Mucosa of descending colon (tissue), 3 donors: ENCODE data around the gene HIRIP3. TPM values are rescaled to one million over a fixed set of nuclear protein-coding genes. Genes with fewer than 3 reads are reported as not detected.

ENCODE experiments used
- ATAC-seq: fragments of 200-7000 bp; cut with Tn5 transposase; one replicate; pipeline ENCODE4 v1.9.1; 2020; ENCODE audit warnings: mild to moderate bottlenecking, moderate library complexity
- DNase-seq, 3 donors: peaks; one replicate each; pipeline ENCODE4 v3.0.0-alpha.2; 2020
- H3K36me3 ChIP-seq: fragments of 200-600 bp; one replicate; pipeline ENCODE4 v1.8.0; 2021; ENCODE audit warnings: low read depth, mild to moderate bottlenecking
- H3K4me1 ChIP-seq: fragments of 200-600 bp; one replicate; pipeline ENCODE4 v1.8.0; 2021; ENCODE audit warnings: low read depth, mild to moderate bottlenecking
- H3K4me3 ChIP-seq: fragments of 200-600 bp; one replicate; pipeline ENCODE4 v1.8.0; 2021; ENCODE audit warnings: mild to moderate bottlenecking
- H3K9me3 ChIP-seq: fragments of 200-600 bp; one replicate; pipeline ENCODE4 v1.8.0; 2021; ENCODE audit warnings: mild to moderate bottlenecking
- intact Hi-C, 2 donors: fragments of 100-400 bp; cut with DNase I in 1 of 2; cut with micrococcal nuclease in 1 of 2; formaldehyde crosslinking; loops; one replicate each; pipeline versions ENCODE4 v1.11.0 to v1.11.1; 2022; cut with DNase I, micrococcal nuclease
- total RNA-seq, 3 donors: library from RNA; stranded (reverse); fragmentation: NEBNext Ultra II Directional in 2 of 3; extraction: Animal tissue kit (Norgen Biotek cat#: 25700) in 2 of 3; gene quantifications; one replicate each; pipeline versions ENCODE4 v1.2.1 to v1.2.4, GENCODE V29; 2021 to 2023
- TF ChIP-seq, protein P1 (sequence below): fragments of 200-600 bp; IDR thresholded peaks from one replicate; pipeline ENCODE4 v1.8.0; 2022; ENCODE audit warnings: antibody characterized with exemption, mild to moderate bottlenecking
- donor health status: DM: no; HTN: no; CAD: no; lungs with moderate emphysema.
- donor health status: DM: no; HTN: no; CAD: no.
- donor health status: DM: no; HTN: yes; CAD: no.

Gene HIRIP3
- total RNA-seq, 3 donors from 2014 or later, result 11.3 to 21.3 (median 11.9) TPM

DNA sequence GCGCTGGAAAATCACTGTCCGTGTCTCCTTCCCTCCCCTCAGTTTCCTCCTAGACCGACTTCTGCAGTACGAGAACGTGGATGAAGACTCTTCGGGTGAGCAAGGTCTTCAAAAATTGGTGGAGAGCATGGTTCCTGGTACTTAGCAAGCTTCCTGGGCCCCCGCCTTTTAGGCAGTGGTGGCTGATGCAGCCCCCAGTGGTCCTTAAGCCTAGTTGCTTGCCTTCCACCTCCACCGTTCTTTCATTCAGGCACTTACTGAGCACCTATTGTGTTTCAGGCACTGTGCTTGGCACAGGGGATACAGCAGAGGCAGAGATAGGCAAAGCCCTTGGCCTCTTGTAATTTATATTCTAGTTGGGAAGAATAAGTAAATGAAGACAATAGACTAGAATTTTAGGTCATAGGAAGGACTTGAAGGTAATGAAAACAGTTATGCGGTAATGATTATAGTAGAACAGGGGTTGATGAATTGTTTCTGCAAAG, 1.4 kb upstream of the HIRIP3 start:
- no peaks in the 10 kb centered on the region for H3K36me3 ChIP-seq
- peaks cover 17% of the 10 kb centered on the region for H3K4me1 ChIP-seq
- no peak for ATAC-seq
- TF ChIP-seq, protein P1, sequence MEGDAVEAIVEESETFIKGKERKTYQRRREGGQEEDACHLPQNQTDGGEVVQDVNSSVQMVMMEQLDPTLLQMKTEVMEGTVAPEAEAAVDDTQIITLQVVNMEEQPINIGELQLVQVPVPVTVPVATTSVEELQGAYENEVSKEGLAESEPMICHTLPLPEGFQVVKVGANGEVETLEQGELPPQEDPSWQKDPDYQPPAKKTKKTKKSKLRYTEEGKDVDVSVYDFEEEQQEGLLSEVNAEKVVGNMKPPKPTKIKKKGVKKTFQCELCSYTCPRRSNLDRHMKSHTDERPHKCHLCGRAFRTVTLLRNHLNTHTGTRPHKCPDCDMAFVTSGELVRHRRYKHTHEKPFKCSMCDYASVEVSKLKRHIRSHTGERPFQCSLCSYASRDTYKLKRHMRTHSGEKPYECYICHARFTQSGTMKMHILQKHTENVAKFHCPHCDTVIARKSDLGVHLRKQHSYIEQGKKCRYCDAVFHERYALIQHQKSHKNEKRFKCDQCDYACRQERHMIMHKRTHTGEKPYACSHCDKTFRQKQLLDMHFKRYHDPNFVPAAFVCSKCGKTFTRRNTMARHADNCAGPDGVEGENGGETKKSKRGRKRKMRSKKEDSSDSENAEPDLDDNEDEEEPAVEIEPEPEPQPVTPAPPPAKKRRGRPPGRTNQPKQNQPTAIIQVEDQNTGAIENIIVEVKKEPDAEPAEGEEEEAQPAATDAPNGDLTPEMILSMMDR, result no peak
- intact Hi-C loops, result no loop called here
- H3K9me3 ChIP-seq, result no peaks in the 10 kb centered on the region
- no peak for DNase-seq
- H3K4me3 ChIP-seq, result peak overlapping the region; percentile 49

- TF ChIP-seq, protein P1, result peak; percentile 18
- DNase-seq, result peak; percentile 98 to 100 (median 99)
- H3K4me3 ChIP-seq, result peak within 1 kb of the TSS; percentile 49
- peak; percentile 97 for ATAC-seq
- H3K9me3 ChIP-seq, result no peaks in the 10 kb centered on the region
- peaks cover 17% of the 10 kb centered on the region for H3K4me1 ChIP-seq
- no peaks in the 10 kb centered on the region for H3K36me3 ChIP-seq
- intact Hi-C loops, result no loop called here
These were observed 721 bp upstream of the HIRIP3 start, which contains the start of gene INO80E for GRCh38 chr16:29995911-29996765. INO80E (plus strand) TSS chr16:29996241; CDS start chr16:29996311, 70 bp downstream.

- H3K36me3 ChIP-seq, result no peaks in the 10 kb centered on the region
- H3K9me3 ChIP-seq, result no peaks in the 10 kb centered on the region
- intact Hi-C loops, result no loop called here
- peak overlapping the region; percentile 49 for H3K4me3 ChIP-seq
- TF ChIP-seq, protein P1, result no peak
- H3K4me1 ChIP-seq, result peaks cover 20% of the 10 kb centered on the region
- DNase-seq, result peak in 2 of 3 donors; percentile 85 to 91
- ATAC-seq, result peak; percentile 80
These were observed 655 bp downstream of the HIRIP3 start for GRCh38 chr16:29994600-29995323.

- Histone ChIP-seq H3K36me3 (no peaks in the 10 kb centered on the region), H3K9me3 (no peaks in the 10 kb centered on the region), H3K4me3 (no peak overlapping the region), H3K4me1 (peaks cover 20% of the 10 kb centered on the region)
- intact Hi-C loops, result no loop called here
- TF ChIP-seq, protein P1, result no peak
- DNase-seq, result no peak
- ATAC-seq, result no peak
These were observed 1.4 kb downstream of the HIRIP3 start for GRCh38 chr16:29993903-29994599.

GRCh38 chr16:29993191-29993902, 2.1 kb downstream of the HIRIP3 start:
- intact Hi-C loops, result no loop called here
- DNase-seq (no peak), ATAC-seq (no peak)
- H3K36me3 ChIP-seq, result no peaks in the 10 kb centered on the region
- H3K4me3 ChIP-seq, result no peak overlapping the region
- H3K9me3 ChIP-seq, result no peaks in the 10 kb centered on the region
- TF ChIP-seq, protein P1, result no peak
- peaks cover 20% of the 10 kb centered on the region for H3K4me1 ChIP-seq
